HepG2 (cell line): Measurements from ENCODE around the gene OBSL1.

Experiments used
- DPF2 ChIP-seq: sonication (generic); formaldehyde crosslinking; IDR thresholded peaks from 2 replicates; pipeline ENCODE4 v1.4.0; 2020; ENCODE audit warnings: mild to moderate bottlenecking, low read depth, missing genetic modification reagents, borderline replicate concordance
- GABPB1 ChIP-seq: IDR thresholded peaks from 2 replicates; pipeline ENCODE4 v1.6.1; 2016; ENCODE audit warnings: mild to moderate bottlenecking, missing genetic modification reagents, moderate library complexity, missing compliant biosample characterization
- HMGXB4 ChIP-seq, 2 experiments: sonication (generic) in 1 of 2; formaldehyde crosslinking in 1 of 2; IDR thresholded peaks; 2 replicates each; pipeline versions ENCODE4 v1.4.0 to v1.6.1; 2018 to 2020; ENCODE audit warnings: missing genetic modification reagents in 2 of 2, borderline replicate concordance in 1 of 2, low read depth in 1 of 2, mild to moderate bottlenecking in 1 of 2, missing biosample characterization in 1 of 2
- MXD1 ChIP-seq: sonication (generic); formaldehyde crosslinking; IDR thresholded peaks from 2 replicates; pipeline ENCODE4 v1.4.0; 2020; ENCODE audit warnings: mild to moderate bottlenecking, missing genetic modification reagents
- MZF1 ChIP-seq: sonication (generic); formaldehyde crosslinking; IDR thresholded peaks from 2 replicates; pipeline ENCODE4 v1.8.1; 2023; ENCODE audit warnings: mild to moderate bottlenecking, missing genetic modification reagents, borderline replicate concordance
- PAF1 ChIP-seq: IDR thresholded peaks from 2 replicates; pipeline ENCODE4 v1.6.1; 2016; ENCODE audit warnings: missing genetic modification reagents, missing compliant biosample characterization
- REST ChIP-seq, 2 experiments: IDR thresholded peaks; 2 replicates each; pipeline ENCODE4 v1.6.1; 2011 to 2012; ENCODE audit warnings: low read length in 2 of 2, borderline replicate concordance in 1 of 2, low read depth in 1 of 2, mild to moderate bottlenecking in 1 of 2, moderate library complexity in 1 of 2
- SRSF9 ChIP-seq: fragments of 200-400 bp; formaldehyde crosslinking; IDR thresholded peaks from 2 replicates; pipeline ENCODE4 v1.6.1; 2018; ENCODE audit warnings: borderline replicate concordance, mild to moderate bottlenecking, low read depth, low read length; ENCODE audit not compliant: insufficient read depth, poor library complexity, severe bottlenecking
- U2AF2 ChIP-seq: fragments of 200-400 bp; formaldehyde crosslinking; IDR thresholded peaks from 2 replicates; pipeline ENCODE4 v1.6.1; 2017; ENCODE audit warnings: low read depth, mild to moderate bottlenecking, low read length
- ZBTB43 ChIP-seq: sonication (generic); formaldehyde crosslinking; conservative IDR thresholded peaks from 2 replicates; pipeline ENCODE4 v1.4.0; 2020; ENCODE audit warnings: missing genetic modification reagents
- ZNF331 ChIP-seq: sonication (generic); formaldehyde crosslinking; IDR thresholded peaks from 2 replicates; pipeline ENCODE4 v1.4.0; 2020; ENCODE audit warnings: missing genetic modification reagents

- TF ChIP-seq REST (IDR thresholded peaks at IDR 0.05; ENCODE audit: borderline replicate concordance in 1 of 2, low read depth in 1 of 2, low read length in 2 of 2): no peak
- TF ChIP-seq U2AF2: no peak
- no peak for TF ChIP-seq ZNF331 (CRISPR knock-in tag)
- no peak for TF ChIP-seq GABPB1 (CRISPR knock-in tag)
- no peak for TF ChIP-seq SRSF9
- TF ChIP-seq MZF1 (CRISPR knock-in tag): no peak
- no peak for TF ChIP-seq MXD1
- no peak for TF ChIP-seq DPF2 (CRISPR knock-in tag)
- no peak for TF ChIP-seq PAF1
- TF ChIP-seq ZBTB43 (CRISPR knock-in tag): no peak
- TF ChIP-seq HMGXB4 (CRISPR knock-in tag; IDR thresholded peaks at IDR 0.05; ENCODE audit: borderline replicate concordance in 1 of 2, low read depth in 1 of 2): no peak
These were observed 32.8 kb downstream of the OBSL1 start for GRCh38 chr2:219538504-219538951.
